Testis (tissue), 3 donors: ENCODE data around the gene GFPT2. TPM values are rescaled to one million over a fixed set of nuclear protein-coding genes. Genes with fewer than 3 reads are reported as not detected.

Experiments used
- DNase-seq: peaks from one replicate; pipeline ENCODE4 v3.0.0-alpha.2; 2019
- H3K27ac ChIP-seq, 2 donors: fragments of 200-600 bp; sonication (generic); one replicate each; pipeline ENCODE4 v1.5.1; 2019
- H3K27me3 ChIP-seq: fragments of 200-600 bp; sonication (generic); one replicate; pipeline ENCODE4 v1.5.1; 2019
- H3K36me3 ChIP-seq: fragments of 200-600 bp; sonication (generic); one replicate; pipeline ENCODE4 v1.5.1; 2017; ENCODE audit warnings: low read depth; ENCODE audit errors: missing control alignments
- H3K4me1 ChIP-seq: fragments of 200-600 bp; sonication (generic); one replicate; pipeline ENCODE4 v1.5.1; 2019
- H3K4me3 ChIP-seq, 2 donors: fragments of 200-600 bp; sonication (generic); one replicate each; pipeline ENCODE4 v1.5.1; 2017 to 2019
- H3K9me3 ChIP-seq: fragments of 200-600 bp; sonication (generic); one replicate; pipeline ENCODE4 v1.5.1; 2017
- POLR2A ChIP-seq: fragments of 450-650 bp; IDR thresholded peaks from one replicate; pipeline ENCODE4 v1.6.1; 2017; ENCODE audit warnings: antibody characterized with exemption, mild to moderate bottlenecking, moderate library complexity
- WGBS, 2 donors: methylation state at CpG; one replicate each; pipeline ENCODE4 v1.1.5; 2018; 5-methylcytosine and 5-hydroxymethylcytosine counted together
- intact Hi-C: fragments of 100-400 bp; cut with DNase I; formaldehyde crosslinking; loops from one replicate; pipeline ENCODE4 v1.15.1; 2023; ENCODE audit warnings: low total_unique reads
- polyA plus RNA-seq: library from polyadenylated mRNA; stranded (reverse); fragments of 350-450 nt; fragmentation: Illumina TruSeq; extraction: RNeasy Lipid Tissue Mini Kit (QIAGEN cat#74804); gene quantifications from one replicate; pipeline ENCODE4 v1.2.3, GENCODE V29; 2014; ENCODE audit warnings: low read depth, low replicate concordance; ENCODE audit not compliant: insufficient read depth
- total RNA-seq, 2 donors: library from RNA; depleted of rRNA; stranded (reverse); fragments of >200 nt; gene quantifications; one replicate each; pipeline ENCODE4 v1.2.3, GENCODE V29; 2016
- TF ChIP-seq, protein P1 (sequence below), 3 experiments: fragments of 450-650 bp in 2 of 3; fragments of 200-600 bp in 1 of 3; sonication (generic) in 1 of 3; IDR thresholded peaks; one replicate each; pipeline ENCODE4 v1.5.1; 2016 to 2019; ENCODE audit warnings: antibody characterized with exemption in 3 of 3, mild to moderate bottlenecking in 2 of 3, moderate library complexity in 1 of 3

Gene GFPT2
- total and polyA plus RNA-seq, 3 donors from 2014 or later: 17.6 to 21.7 (median 17.9) TPM

DNA sequence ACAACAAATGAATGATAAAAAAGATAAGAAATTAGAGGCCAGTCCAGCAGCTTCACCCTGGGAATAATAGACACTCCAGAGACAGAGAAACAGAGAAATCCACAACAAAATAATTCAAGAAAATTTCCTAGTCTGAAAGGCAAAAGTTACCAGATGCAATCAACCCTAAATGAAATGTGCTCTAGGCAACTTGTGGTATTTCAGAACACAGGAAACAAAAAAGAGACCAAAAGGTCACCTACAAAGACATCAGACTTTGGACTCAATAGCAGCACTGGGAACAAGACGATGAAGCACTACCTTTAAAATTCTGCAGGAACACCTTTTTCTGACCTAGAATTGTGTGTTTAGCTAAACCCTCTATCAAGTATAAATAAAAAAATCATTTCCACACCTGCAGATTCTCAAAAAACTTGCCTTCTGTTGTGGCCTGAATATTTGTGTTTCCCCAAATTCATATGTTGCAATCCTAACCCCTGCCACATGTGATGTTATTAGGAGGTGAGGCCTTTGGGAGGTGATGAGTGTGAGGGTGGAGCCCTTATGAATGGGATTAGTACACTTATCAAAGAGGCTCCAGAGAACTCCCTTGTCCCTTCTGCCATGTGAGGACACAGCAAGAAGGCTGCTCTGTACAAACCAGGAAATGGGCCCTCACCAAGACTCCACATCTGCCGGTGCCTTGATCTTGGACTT, 55.4 kb downstream of the GFPT2 start:
- Histone ChIP-seq H3K9me3 (no peaks in the 10 kb centered on the region), H3K4me3 (no peak overlapping the region), H3K27ac (no peak overlapping the region), H3K36me3 (no peaks in the 10 kb centered on the region), H3K4me1 (peaks cover 7% of the 10 kb centered on the region), H3K27me3 (no peaks in the 10 kb centered on the region)
- 100% methylated on average over 2 of the region's 2 CpGs for WGBS, 2 donors
- TF ChIP-seq, protein P1, sequence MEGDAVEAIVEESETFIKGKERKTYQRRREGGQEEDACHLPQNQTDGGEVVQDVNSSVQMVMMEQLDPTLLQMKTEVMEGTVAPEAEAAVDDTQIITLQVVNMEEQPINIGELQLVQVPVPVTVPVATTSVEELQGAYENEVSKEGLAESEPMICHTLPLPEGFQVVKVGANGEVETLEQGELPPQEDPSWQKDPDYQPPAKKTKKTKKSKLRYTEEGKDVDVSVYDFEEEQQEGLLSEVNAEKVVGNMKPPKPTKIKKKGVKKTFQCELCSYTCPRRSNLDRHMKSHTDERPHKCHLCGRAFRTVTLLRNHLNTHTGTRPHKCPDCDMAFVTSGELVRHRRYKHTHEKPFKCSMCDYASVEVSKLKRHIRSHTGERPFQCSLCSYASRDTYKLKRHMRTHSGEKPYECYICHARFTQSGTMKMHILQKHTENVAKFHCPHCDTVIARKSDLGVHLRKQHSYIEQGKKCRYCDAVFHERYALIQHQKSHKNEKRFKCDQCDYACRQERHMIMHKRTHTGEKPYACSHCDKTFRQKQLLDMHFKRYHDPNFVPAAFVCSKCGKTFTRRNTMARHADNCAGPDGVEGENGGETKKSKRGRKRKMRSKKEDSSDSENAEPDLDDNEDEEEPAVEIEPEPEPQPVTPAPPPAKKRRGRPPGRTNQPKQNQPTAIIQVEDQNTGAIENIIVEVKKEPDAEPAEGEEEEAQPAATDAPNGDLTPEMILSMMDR (IDR thresholded peaks at IDR 0.05): no peak
- TF ChIP-seq POLR2A: no peak
- no peak for DNase-seq
- intact Hi-C loops: loop anchor here (5.0 kb wide), 1 partner anchor 170 kb away; no protein-coding TSS in a partner anchor

DNA sequence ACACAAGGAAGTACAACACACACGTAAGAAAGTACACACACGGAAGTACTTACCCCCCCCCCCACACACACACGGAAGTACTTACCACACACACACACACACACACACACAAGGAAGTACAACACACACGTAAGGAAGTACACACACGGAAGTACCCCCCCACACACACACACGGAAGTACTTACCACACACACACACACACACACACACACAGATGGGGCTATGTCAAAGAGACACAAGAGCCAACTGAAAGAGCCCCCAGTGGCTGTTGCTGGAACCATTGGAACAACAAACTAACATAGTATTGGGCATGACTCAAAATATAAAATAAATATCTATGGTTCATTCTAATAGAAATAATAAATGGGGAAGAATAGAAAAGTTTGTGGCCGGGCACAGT, 56.4 kb downstream of the GFPT2 start:
- intact Hi-C loops: loop anchor here (5.0 kb wide), 1 partner anchor 171 kb away; no protein-coding TSS in a partner anchor
- Histone ChIP-seq H3K27ac (no peak overlapping the region), H3K27me3 (no peaks in the 10 kb centered on the region), H3K9me3 (no peaks in the 10 kb centered on the region), H3K4me3 (no peak overlapping the region), H3K4me1 (peaks cover 7% of the 10 kb centered on the region), H3K36me3 (no peaks in the 10 kb centered on the region)
- TF ChIP-seq, protein P1 (IDR thresholded peaks at IDR 0.05): no peak
- no peak for TF ChIP-seq POLR2A
- 54 to 78% methylated on average over 4 to 7 of the region's 7 CpGs for WGBS, 2 donors
- DNase-seq: no peak

DNA sequence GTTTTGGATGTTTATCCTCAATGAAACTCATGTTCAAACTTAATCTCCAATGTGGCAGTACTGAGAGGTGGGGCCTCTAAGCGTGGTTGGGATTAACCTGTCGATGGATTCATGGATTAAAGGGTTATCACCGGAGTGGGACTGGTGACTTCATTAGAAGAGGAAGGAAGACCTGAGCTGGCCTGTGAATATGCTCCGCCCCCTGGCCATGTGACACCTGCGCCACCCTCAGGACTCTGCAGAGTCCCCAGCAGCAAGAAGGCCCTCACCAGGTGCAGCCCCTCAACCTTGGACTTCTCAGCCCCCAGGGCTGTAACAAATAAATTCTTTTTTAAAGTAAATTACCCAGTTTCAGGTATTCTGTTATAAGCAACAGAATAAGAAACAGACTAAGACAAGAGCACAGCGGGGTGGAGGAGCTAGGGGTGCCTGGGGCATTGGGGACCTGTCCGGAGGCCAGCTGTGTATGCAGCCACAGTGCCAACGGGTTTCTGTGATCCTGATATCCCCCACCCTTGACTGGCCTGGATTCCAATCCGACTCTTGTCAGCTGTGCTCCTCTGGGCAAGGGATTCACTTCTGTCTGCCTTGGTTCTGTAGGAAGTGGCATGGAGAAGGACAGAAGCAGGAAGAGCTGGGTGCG, 58.1 kb downstream of the GFPT2 start:
- Histone ChIP-seq H3K36me3 (no peaks in the 10 kb centered on the region), H3K4me1 (peaks cover 14% of the 10 kb centered on the region), H3K27me3 (no peaks in the 10 kb centered on the region), H3K4me3 (no peak overlapping the region), H3K9me3 (no peaks in the 10 kb centered on the region), H3K27ac (no peak overlapping the region)
- TF ChIP-seq, protein P1 (IDR thresholded peaks at IDR 0.05): no peak
- no peak for TF ChIP-seq POLR2A
- 90 to 92% methylated on average over 6 to 10 of the region's 10 CpGs for WGBS, 2 donors
- no peak for DNase-seq
- intact Hi-C loops: loop anchor here (5.0 kb wide), 1 partner anchor 172 kb away; no protein-coding TSS in a partner anchor

DNA sequence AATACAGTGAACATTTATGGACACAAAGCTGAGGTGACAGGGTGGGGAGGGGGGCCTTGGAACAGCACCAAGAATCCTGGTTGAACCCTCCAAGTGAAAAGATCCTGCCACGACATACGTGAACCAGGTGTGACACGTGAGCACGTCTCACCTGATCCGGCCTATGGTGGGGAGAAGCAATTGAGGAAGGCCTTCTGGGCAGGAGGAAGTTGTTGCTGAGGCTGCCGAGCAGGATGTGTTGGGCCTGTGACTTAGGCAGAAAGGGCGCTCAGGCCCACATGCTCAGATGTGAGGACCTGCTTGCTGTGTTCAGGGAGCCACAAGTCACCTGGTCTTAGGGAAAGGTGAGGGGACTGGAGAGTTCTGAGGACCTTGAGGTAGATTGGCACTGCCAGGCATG, 58.7 kb downstream of the GFPT2 start:
- no peak for TF ChIP-seq POLR2A
- TF ChIP-seq, protein P1 (IDR thresholded peaks at IDR 0.05): no peak
- H3K4me3 ChIP-seq: no peak overlapping the region
- no peaks in the 10 kb centered on the region for H3K36me3 ChIP-seq
- 93 to 95% methylated on average over 7 of the region's 7 CpGs for WGBS, 2 donors
- no peak overlapping the region for H3K27ac ChIP-seq
- H3K4me1 ChIP-seq: peaks cover 20% of the 10 kb centered on the region
- DNase-seq: no peak
- H3K27me3 ChIP-seq: no peaks in the 10 kb centered on the region
- intact Hi-C loops: no loop called here
- H3K9me3 ChIP-seq: no peaks in the 10 kb centered on the region
